ENCODE data around the gene MB21D2. TPM values are rescaled to one million over a fixed set of nuclear protein-coding genes. Genes with fewer than 3 reads are reported as not detected.
"Not testable (repeated sequence)": the region's sequence is repeated elsewhere in the genome, so short reads cannot be mapped to it uniquely, and the experiment has no call there.

MB21D2 gene
- total RNA-seq, 1 experiment from 2014 or later = 10.0 TPM

GRCh38 chr3:192862408-192863090, 55.1 kb downstream of the MB21D2 start:
- DNase-seq (ENCODE audit: low read depth) = no peak

- DNase-seq (ENCODE audit: low read depth) = no peak
These were observed 55.7 kb downstream of the MB21D2 start for GRCh38 chr3:192861972-192862371.

DNA sequence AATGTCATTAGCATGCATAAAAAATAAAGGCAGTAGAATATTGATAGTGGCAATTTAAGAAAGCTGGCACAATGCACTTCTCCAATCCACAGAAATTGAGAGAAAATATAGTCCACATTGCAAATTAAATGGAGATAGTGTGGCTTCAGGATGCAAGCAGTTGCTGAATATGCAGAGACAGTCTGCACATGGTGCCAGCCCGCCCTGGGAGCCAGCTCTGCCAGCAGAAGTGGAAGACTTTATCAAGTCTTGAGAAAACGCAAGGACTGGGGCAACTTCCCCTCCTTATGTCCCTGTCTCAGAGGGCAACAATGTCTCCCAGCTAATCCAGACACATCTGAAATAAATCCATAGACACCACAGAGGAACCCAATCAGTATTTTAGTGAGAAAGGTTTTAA, 57.2 kb downstream of the MB21D2 start:
- DNase-seq (ENCODE audit: low read depth) = no peak

DNA sequence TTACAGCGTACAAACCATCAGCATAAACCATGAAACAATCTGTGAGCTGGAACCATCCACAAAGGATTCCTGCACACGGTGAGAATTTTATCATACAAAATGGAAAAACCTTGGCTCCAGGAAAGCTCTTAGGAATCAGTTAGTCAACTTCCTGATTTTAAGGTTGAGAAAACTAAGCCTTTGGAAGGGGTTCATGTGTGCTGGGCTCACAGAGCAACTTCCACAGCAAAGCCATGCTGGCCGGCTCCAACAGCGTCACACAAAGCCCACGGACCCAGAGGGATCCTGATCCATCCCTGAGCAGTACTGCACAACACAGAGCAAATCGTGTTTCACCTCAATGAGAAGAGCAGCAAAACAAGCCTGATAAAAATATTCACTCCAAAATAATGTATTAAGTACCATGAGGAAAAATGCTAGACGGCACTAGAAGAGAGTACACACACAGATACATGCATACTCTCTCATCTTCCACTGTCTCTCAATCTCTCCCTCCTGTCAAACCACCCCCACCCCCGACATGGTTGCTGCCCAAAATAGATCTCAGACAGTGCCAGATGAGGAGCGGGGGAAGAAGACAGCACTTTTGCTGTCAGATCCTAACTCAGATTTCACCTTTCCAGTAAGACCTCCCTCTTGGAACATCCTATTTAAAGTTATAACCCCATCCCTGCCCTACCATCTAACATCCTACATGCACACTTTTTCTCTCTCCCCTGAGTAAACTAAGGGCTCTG, 58.6 kb downstream of the MB21D2 start:
- no peak for DNase-seq (ENCODE audit: low read depth)

GRCh38 chr3:192857260-192857661, 60.4 kb downstream of the MB21D2 start:
- no peak for DNase-seq (ENCODE audit: low read depth)

GRCh38 chr3:192855434-192855833, 62.2 kb downstream of the MB21D2 start:
- no peak for DNase-seq (ENCODE audit: low read depth)

- DNase-seq (ENCODE audit: low read depth) = peak; percentile 98
These were observed 65.8 kb downstream of the MB21D2 start for GRCh38 chr3:192851821-192852372.

- DNase-seq (ENCODE audit: low read depth) = peak; percentile 63
These were observed 67.1 kb downstream of the MB21D2 start for GRCh38 chr3:192850451-192850981.

- DNase-seq (ENCODE audit: low read depth) = not testable (repeated sequence)
These were observed 67.8 kb downstream of the MB21D2 start for GRCh38 chr3:192849821-192850220.

GRCh38 chr3:192848371-192849233, 69.1 kb downstream of the MB21D2 start:
- DNase-seq (ENCODE audit: low read depth) = no peak

DNA sequence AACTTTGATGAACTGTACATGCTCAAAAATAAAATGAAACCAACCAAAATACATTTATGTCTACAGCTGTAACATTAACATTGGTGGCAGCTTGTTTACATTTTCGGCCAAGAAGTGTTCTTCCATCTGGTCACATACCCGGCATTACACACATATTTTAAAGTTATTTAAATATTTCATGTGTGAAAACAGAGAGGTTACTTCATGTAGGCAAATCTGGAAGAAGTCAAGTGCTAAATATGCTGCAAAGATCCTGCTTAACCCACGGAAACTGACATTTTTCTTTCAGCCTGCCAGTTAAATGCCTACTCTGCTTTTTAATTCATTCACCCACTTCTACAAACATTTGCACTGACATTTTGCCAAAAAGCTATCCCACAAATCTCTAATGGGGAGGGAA, 69.7 kb downstream of the MB21D2 start:
- DNase-seq (ENCODE audit: low read depth) = no peak

DNA sequence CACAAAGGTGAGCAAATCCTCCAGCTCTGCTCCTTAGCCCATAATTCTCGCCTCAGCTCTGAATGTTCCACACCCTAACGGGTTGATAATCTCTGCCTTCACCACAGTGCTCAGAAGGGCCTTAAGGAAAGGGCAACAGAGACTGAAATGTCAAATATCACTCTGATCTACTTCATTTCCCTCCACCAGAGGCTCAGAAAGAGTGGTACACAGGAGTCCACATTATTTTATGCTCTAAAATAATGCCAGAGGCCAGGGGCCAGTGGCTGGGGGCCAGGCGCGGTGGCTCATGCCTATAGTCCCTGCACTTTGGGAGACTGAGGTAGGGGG, 72.2 kb downstream of the MB21D2 start:
- DNase-seq (ENCODE audit: low read depth) = no peak

DNA sequence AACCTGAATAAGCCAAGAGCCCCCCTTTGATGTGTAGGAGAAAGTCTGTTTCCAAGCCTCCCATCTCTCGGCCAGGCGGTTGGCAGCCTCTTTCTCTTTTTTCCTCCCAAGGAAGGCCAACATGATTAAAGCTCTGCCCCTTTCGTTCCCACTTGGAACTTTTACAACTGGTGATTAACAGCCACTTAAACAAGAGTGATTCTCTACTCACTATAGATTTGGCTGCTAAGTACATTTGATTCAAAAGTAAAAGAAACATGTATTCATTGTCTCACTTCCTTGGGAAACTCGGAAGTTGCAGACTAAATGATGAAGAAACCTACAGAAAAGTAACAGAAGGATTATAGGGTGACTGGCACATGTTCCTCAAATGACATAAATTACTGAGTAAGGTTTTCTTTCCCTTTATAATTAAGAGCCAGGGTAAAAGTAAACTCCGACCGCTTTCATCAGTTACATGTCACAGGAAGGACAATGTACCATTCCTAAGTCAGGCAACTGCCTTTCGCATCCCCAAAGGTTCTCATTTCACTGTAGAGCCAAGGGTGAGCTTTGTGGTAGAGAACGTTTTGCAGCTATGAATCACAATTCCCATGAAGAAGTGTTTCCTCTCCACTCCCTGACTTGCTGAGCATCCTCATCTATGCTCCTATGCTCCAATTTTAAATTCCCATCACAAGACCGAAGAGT, 72.7 kb downstream of the MB21D2 start:
- DNase-seq (ENCODE audit: low read depth) = no peak

GRCh38 chr3:192844486-192844765, 73.2 kb downstream of the MB21D2 start:
- no peak for DNase-seq (ENCODE audit: low read depth)

GRCh38 chr3:192843723-192844485, 73.8 kb downstream of the MB21D2 start:
- DNase-seq (ENCODE audit: low read depth) = no peak

- no peak for DNase-seq (ENCODE audit: low read depth)
These were observed 74.5 kb downstream of the MB21D2 start for GRCh38 chr3:192843119-192843518.

DNA sequence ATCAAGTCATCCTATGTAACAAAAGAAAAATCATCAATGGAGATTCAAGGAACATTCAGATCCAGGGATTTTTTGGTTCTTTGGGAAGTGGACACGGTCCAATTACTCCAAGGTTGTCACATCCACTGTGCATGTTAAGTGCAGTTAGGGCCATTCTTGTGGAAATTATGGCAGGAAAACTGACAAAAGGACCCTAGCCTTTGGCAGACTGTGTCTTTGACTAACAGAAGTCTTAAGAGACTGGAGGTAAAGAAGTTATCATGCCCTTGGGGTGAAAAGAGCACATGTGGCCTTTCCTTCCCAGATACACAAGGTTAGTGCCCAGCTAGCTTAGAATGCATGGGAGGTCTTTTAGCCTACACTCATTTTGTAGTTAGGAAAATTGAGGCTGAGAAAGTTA, 74.9 kb downstream of the MB21D2 start:
- DNase-seq (ENCODE audit: low read depth) = no peak

DNA sequence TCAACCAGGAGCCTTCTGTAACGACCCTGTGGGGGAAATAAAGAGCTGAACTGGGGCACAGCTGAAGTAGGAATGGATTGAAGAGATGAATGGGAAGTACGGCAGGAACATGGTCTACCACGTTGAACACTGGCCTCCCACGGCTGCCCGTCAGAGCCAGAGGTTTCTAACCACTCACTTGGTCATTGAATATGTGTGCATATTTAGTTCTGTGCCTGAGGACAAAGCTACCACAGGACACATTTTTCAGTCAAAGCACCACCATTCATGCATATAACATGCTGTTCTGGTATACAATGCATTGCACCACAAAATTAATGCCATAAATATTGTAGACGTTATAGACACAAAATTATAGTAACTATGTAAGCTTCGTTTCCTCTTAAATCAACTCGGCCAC, 75.5 kb downstream of the MB21D2 start:
- DNase-seq (ENCODE audit: low read depth) = no peak

- DNase-seq (ENCODE audit: low read depth) = no peak
These were observed 76.2 kb downstream of the MB21D2 start for GRCh38 chr3:192841428-192841827.

- DNase-seq (ENCODE audit: low read depth) = no peak
These were observed 77.4 kb downstream of the MB21D2 start for GRCh38 chr3:192840143-192840836.

Measured in LHCN-M2 (cell line).